Duodenal mucosa (tissue), 2 donors: Measurements from ENCODE around the gene RGS3.

Source experiments
- H3K27ac ChIP-seq: one replicate; pipeline ENCODE4 v1.7.0; 2013; ENCODE audit warnings: low read depth, low read length
- H3K27me3 ChIP-seq, 2 donors: one replicate each; pipeline ENCODE4 v1.7.0; 2013; ENCODE audit warnings: low read length in 2 of 2, control low read depth in 1 of 2; ENCODE audit not compliant: insufficient read depth in 2 of 2, control insufficient read depth in 1 of 2
- H3K36me3 ChIP-seq, 2 donors: one replicate each; pipeline ENCODE4 v1.7.0; 2013; ENCODE audit warnings: low read length in 2 of 2, control low read depth in 1 of 2; ENCODE audit not compliant: insufficient read depth in 2 of 2, control insufficient read depth in 1 of 2
- H3K4me1 ChIP-seq, 2 donors: one replicate each; pipeline ENCODE4 v1.7.0; 2013; ENCODE audit warnings: low read length in 2 of 2, control low read depth in 1 of 2; ENCODE audit not compliant: insufficient read depth in 2 of 2, control insufficient read depth in 1 of 2
- H3K4me3 ChIP-seq, 2 donors: one replicate each; pipeline ENCODE4 v1.7.0; 2013; ENCODE audit warnings: low read length in 2 of 2, low read depth in 1 of 2
- H3K9ac ChIP-seq, 2 donors: one replicate each; pipeline ENCODE4 v1.7.0; 2013; ENCODE audit warnings: low read length in 2 of 2, low read depth in 1 of 2
- H3K9me3 ChIP-seq, 2 donors: one replicate each; pipeline ENCODE4 v1.7.0; 2013; ENCODE audit warnings: low read length in 2 of 2, control low read depth in 1 of 2; ENCODE audit not compliant: control insufficient read depth in 1 of 2

The RGS3 gene

DNA sequence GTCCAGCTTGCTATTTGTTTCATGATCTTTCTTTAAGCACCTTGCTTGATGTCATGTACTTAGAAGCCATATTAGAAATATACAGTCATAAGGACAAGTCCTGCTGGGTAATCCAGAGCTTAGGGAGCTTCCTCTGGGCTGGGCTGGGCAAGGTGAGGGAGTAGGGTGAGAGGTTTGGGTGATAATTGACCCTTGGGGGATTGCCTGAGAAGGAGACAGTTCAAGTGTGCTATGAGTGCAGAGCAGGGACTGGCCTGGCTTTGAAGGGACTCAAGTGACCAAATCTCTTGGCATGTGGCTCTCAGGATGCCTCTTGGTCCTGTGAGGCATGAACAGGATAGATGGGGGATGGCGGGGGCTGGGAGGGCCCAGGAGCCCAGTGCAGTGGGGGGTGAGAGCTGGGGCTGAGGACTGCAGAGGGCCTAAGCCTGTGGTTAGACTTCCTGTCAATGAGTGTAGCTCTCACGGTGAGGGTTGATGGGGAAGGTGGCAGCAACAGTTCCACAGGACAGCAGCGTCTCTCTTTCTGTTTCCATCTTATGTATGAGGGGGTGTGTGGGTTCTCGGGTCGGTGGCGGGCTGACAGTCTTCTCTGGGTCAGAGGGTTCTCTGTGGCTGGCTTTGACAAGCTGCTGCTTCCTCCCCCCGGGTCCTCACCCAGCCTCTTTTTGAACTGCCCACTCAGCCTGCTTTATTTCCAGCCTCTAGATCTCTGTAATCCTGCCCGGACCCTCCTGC, 53.5 kb downstream of the RGS3 start:
- Histone ChIP-seq H3K4me1 (peaks cover 62 to 71% of the 10 kb centered on the region in 2 donors), H3K36me3 (peaks cover 0 to 35% of the 10 kb centered on the region in 2 donors), H3K27me3 (no peaks in the 10 kb centered on the region), H3K9ac (peak overlapping the region in 1 of 2 donors; percentile 21), H3K27ac (no peak overlapping the region), H3K4me3 (peak overlapping the region; percentile 31 to 60), H3K9me3 (no peaks in the 10 kb centered on the region)

DNA sequence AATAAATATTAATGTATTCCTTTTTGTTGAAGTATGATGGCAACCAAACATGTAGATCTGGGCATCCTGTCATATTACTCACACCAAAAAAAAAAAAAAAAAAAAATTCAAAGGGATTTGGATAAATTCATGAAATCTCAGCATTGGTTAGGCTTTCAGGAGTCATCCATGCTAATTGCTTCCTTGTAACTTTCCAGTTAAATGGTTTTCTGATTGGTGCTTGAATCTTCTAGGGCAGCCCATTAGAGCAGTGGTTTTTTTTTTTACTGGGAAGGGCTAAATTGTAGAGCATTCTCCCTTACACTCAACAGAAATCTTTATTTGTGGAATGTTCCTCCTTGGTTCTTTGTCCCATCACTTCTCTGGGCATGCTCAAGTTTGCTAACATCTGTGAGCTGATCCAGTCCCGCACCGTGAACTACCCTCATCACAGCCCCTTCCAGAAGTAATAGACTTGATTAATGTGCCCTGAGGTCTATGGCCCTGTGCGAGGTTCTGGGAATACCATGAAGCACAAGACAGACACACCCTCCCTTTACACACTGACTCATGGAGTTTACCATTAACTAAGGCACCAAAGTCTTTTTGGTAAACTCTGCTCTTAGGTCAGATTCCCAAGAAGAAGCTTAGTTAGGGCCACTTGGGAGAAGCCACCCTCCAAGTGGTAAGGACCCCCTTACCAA, 56.0 kb downstream of the RGS3 start:
- peaks cover 76 to 80% of the 10 kb centered on the region in 2 donors for H3K4me1 ChIP-seq

DNA sequence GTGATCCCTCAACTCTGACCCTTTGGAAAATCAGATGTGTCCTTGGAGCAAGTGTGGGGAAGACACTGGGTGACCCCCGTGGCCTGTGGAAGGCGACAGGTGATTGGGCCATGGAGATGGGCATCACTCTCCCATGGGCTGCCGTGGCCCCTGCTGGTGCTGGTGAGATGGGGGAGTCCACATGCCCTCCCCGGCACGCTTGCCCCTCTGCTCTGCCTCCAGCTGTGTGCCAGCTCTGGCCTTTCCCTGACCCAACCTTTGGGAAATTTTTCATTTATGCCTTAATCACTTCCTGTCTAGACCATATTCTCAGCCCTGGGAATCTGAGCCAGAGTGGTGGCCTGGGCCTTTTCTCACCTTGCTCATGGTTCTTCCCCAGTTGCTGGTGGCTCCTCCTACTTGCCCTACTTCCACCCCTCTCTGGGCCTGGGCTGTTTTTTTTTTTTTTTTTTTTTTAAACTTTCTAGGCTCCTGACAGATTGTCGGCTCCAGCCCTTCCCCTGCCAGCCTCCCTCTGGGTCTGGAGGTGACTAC, 56.6 kb downstream of the RGS3 start:
- H3K9me3 ChIP-seq, result no peaks in the 10 kb centered on the region
- peak overlapping the region; percentile 89 for H3K27ac ChIP-seq
- H3K4me1 ChIP-seq, result peaks cover 82 to 86% of the 10 kb centered on the region in 2 donors
- H3K36me3 ChIP-seq, result peaks cover 0 to 38% of the 10 kb centered on the region in 2 donors
- H3K27me3 ChIP-seq, result no peaks in the 10 kb centered on the region
- H3K4me3 ChIP-seq, result peak overlapping the region; percentile 53 to 63
- H3K9ac ChIP-seq, result peak overlapping the region; percentile 60 to 79

More for the DNA sequence above, 56.0 kb downstream of the RGS3 start:
- H3K9me3 ChIP-seq, result no peaks in the 10 kb centered on the region
- H3K4me3 ChIP-seq, result peak overlapping the region; percentile 53 to 63
- H3K27ac ChIP-seq, result peak overlapping the region; percentile 89
- H3K27me3 ChIP-seq, result no peaks in the 10 kb centered on the region
- H3K36me3 ChIP-seq, result peaks cover 0 to 37% of the 10 kb centered on the region in 2 donors
- H3K9ac ChIP-seq, result peak overlapping the region; percentile 60 to 79

DNA sequence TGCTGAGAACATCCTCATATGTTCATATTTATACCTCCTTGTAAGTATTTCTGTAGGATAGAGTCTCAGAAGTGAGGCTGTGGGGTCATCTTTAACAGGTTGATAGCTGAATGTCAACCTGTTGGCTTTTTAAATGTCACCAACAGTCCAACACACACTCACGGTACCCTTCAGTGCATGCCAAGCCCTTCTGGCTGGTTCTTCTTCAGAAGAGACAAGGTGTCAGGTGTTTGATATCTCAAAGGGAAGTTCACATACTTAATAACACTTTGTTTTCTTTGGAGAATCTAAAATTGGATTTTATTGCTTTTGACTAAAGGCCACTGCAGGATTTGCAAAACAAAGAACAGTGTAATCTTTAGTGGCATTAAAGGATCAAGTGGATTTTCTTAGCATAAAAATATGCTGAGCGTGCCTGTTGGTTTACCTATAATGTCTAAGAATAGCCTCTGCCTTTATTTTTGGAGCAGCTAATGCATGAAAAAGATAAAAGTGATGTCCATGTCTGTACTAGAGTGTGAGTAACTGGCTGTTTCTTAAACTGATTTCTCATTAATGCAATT, 58.2 kb downstream of the RGS3 start:
- Histone ChIP-seq H3K27ac (no peak overlapping the region), H3K4me1 (peaks cover 88 to 89% of the 10 kb centered on the region in 2 donors), H3K4me3 (peak overlapping the region; percentile 5 to 34)

DNA sequence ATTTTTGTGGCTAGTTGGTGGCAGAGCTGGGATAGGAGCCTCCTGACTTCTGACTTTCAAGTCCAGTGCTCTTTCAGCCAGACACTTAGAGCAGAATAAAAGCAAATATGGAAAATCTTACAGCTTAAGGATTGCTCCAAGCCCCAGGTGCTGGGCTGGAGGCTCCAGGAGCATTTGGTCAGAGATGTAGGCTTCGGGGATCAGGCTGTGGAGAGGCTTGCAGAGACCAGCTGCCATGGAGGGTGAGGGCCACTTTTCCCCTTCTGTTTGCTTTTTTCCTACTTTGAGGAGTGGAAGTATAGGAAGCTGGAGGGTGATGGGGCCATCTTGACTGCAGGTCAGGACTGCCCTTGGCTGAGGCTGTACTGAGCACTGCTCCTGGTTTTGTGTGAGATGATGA, 58.9 kb downstream of the RGS3 start:
- H3K9ac ChIP-seq, result peak overlapping the region; percentile 8 to 45
- peaks cover 90 to 92% of the 10 kb centered on the region in 2 donors for H3K4me1 ChIP-seq
- H3K36me3 ChIP-seq, result peaks cover 7 to 38% of the 10 kb centered on the region in 2 donors
- H3K9me3 ChIP-seq, result no peaks in the 10 kb centered on the region
- H3K27ac ChIP-seq, result no peak overlapping the region
- no peaks in the 10 kb centered on the region for H3K27me3 ChIP-seq
- peak overlapping the region; percentile 2 to 48 for H3K4me3 ChIP-seq

More for the DNA sequence above, 58.2 kb downstream of the RGS3 start:
- Histone ChIP-seq H3K9me3 (no peaks in the 10 kb centered on the region), H3K36me3 (peaks cover 7 to 45% of the 10 kb centered on the region in 2 donors), H3K9ac (peak overlapping the region; percentile 16 to 45), H3K27me3 (no peaks in the 10 kb centered on the region)

DNA sequence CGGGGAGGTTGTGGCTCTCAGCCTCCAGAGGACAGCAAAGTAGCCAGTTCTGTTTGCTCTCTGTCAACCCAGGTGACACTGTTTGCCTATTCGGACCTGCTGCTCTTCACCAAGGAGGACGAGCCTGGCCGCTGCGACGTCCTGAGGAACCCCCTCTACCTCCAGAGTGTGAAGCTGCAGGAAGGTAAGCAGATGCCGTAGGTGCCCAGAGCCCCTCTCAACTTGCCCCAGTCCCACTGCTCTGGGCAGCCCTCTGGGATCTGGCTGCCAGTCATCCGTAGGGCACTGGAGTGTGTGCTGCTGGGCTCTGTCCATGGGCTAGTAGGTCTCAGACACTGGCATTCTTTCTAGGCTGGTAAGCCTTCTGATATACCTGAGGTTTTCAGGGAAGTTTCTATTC, 59.3 kb downstream of the RGS3 start:
- Histone ChIP-seq H3K27me3 (no peaks in the 10 kb centered on the region), H3K9me3 (no peaks in the 10 kb centered on the region), H3K4me1 (peaks cover 91 to 92% of the 10 kb centered on the region in 2 donors), H3K4me3 (peak overlapping the region; percentile 36 to 48), H3K9ac (peak overlapping the region; percentile 33 to 45), H3K36me3 (peaks cover 7 to 40% of the 10 kb centered on the region in 2 donors), H3K27ac (peak overlapping the region; percentile 57)

DNA sequence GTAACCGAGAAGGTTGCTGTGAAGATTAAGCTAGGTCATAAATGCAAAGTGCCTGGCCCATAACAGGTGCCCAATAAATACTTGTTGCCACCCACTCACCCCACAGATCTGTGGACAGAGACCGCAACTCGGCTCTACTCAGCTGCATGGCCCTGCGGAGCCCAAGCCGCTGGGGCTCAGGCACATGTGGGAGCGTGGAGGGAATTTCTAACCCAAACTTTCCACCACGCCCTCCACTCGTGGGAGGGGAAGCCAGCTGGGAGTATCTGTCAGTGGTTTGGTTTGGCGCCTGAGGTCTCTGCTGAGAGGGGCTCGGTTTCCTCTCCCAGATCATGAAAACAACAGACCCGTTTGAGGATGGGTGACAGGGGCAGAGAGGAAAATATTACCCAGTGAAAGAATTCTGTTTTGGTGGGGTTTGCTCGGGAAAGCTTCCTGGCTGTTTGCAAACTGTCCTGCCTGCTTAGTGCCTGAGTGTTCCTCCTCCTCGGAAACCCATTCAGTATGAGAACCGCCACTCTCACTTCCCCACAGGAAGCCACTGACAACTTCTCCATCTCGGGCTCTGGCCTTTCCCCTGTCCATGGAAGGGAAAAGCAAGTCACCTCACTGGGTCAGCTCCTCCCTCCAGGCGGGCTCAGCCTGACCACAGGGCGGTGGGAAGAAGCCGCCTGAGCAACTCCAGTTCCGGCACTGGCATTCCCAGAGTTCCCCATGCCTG, 60.1 kb downstream of the RGS3 start:
- Histone ChIP-seq H3K4me1 (peaks cover 90 to 92% of the 10 kb centered on the region in 2 donors), H3K4me3 (peak overlapping the region; percentile 36 to 48)

DNA sequence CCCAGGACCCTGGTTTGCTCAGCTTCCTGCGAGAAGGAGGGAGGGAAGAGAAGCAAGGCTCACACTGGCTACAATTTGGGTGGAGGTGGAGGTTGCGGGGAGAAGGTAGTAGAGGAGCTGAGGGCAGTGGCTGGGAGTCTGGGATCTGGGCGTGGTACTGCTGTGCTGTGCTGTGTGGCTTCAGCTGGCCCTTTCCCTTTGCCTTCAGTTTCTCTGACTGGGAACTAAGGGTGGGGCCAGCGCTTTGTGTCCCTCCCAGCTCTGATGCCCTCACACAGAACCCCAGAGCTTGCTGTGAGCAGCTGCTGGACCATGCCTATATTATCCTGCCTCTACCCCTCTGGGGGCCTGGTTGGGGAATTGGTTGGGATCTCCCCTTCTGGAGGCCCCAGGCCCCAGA, 60.9 kb downstream of the RGS3 start:
- Histone ChIP-seq H3K9me3 (no peaks in the 10 kb centered on the region), H3K27me3 (no peaks in the 10 kb centered on the region), H3K9ac (peak overlapping the region; percentile 33 to 45), H3K27ac (no peak overlapping the region), H3K36me3 (peaks cover 7 to 52% of the 10 kb centered on the region in 2 donors), H3K4me1 (peaks cover 81 to 84% of the 10 kb centered on the region in 2 donors), H3K4me3 (peak overlapping the region; percentile 36 to 48)

More for the DNA sequence above, 60.1 kb downstream of the RGS3 start:
- no peaks in the 10 kb centered on the region for H3K9me3 ChIP-seq
- peak overlapping the region; percentile 33 to 45 for H3K9ac ChIP-seq
- H3K27ac ChIP-seq, result peak overlapping the region; percentile 27
- H3K27me3 ChIP-seq, result no peaks in the 10 kb centered on the region
- peaks cover 7 to 47% of the 10 kb centered on the region in 2 donors for H3K36me3 ChIP-seq

DNA sequence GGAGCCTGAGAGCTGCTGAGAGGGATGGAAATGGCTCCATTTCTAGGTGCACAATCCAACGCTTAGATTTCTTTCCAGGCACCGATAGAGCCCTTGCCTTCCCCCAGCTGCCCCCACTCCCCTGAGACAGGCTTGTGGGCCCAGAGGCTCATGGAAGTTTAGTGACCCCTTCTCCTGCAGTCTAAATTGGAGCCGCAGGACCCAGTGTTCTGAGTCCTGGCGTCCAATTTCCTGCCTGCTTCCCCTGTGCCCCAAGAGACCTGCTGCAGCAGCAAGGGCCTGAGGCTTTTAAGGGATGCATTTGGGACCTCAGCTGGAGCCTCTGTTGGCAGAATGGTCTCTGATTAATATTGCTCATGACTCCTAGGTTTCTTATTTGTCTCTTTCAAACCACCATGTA, 61.7 kb downstream of the RGS3 start:
- H3K9ac ChIP-seq, result no peak overlapping the region
- no peak overlapping the region for H3K4me3 ChIP-seq
- H3K27ac ChIP-seq, result no peak overlapping the region
- H3K4me1 ChIP-seq, result peaks cover 75 to 77% of the 10 kb centered on the region in 2 donors
- H3K27me3 ChIP-seq, result no peaks in the 10 kb centered on the region
- H3K36me3 ChIP-seq, result peaks cover 8 to 59% of the 10 kb centered on the region in 2 donors
- H3K9me3 ChIP-seq, result no peaks in the 10 kb centered on the region
